Activated naive CD4-positive, alpha-beta T cell (primary cell): ENCODE measurements around the gene MSI2.

Experiments
- DNase-seq, 4 experiments: peaks; one replicate each; lab custom pipeline; 2025; lab: John Stamatoyannopoulos, UW

Gene MSI2

DNA sequence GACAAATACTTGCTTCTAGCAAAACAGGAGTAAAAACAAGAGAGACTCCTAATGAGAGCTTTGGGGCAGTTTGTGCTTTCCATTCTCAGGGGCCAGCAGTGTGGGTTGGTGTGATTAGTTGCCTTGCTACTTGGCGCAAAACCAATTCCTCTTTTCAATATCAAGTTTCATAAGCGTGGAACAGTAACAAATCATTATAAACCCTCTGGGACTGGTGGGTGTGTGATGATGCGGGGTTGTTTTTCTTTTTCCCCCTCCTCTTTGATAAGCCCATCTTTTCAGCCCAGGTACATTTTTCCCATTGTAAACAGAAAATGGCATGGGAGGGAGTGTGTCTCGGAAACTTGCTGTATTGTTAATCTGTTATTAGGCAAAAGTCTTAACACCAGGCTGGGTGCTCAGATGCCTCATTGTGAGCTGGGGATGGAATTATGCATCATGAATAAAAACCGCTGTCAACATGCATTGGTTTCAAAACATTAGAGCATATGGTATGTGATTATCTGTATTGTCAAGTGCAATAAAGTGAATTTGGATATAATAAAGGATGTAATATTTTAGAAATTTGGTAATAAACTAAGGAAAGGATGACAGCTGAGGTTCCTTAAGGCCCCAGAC lies 322.4 kb downstream of the MSI2 start:
- no peak for DNase-seq

DNA sequence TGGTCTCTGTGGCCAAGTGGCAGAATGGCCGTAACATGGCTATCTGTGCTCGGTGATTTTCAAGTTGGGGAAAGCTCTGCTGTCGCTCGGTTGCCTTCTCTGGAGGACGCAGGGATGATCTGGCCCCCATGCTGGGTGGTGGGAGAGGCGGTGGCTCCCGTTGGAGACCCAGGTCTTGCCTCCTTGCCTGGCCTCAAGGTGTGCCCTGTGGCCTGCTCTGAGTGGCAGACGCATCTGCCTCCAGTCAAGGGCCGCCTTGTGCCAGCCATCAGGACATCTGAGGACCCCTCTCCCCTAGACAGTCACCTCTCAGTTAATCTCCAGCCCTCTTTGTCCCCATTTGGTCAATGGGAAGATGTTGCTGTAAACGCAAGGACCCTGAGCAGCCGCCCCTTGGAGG lies 322.9 kb downstream of the MSI2 start:
- no peak for DNase-seq

DNA sequence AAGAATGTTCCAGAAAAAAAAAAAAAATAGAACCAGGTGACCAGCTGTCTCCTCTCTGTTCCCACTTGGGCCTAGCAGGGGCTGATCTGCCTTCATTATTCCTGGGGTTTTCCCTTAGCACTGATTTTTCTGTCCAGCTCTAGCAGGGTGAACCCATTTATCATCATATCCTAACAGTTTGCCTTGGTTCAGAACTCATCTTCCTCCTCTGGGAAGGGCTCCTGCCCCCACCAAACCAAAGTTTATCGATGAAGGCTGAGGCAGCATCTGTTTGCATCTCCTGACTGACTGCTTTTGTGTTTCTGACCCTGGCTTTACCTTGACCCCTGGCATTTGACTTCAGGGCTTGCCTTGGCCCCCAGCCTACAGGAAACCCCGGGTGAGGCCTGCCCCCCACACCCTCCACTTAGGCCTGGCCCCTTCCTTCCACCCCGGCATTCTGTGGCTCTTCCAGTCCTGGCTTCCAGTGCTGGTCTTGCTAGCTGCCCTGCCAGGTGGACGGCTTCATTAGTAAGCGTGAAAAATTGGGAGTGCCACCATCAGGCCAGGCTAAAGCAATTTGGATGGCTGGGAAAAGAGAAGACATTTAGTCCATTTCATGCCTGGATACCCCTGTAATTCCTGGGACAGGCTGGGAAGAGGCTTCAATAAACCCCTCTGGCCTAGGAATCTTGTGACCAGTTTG lies 323.9 kb downstream of the MSI2 start:
- no peak for DNase-seq

DNA sequence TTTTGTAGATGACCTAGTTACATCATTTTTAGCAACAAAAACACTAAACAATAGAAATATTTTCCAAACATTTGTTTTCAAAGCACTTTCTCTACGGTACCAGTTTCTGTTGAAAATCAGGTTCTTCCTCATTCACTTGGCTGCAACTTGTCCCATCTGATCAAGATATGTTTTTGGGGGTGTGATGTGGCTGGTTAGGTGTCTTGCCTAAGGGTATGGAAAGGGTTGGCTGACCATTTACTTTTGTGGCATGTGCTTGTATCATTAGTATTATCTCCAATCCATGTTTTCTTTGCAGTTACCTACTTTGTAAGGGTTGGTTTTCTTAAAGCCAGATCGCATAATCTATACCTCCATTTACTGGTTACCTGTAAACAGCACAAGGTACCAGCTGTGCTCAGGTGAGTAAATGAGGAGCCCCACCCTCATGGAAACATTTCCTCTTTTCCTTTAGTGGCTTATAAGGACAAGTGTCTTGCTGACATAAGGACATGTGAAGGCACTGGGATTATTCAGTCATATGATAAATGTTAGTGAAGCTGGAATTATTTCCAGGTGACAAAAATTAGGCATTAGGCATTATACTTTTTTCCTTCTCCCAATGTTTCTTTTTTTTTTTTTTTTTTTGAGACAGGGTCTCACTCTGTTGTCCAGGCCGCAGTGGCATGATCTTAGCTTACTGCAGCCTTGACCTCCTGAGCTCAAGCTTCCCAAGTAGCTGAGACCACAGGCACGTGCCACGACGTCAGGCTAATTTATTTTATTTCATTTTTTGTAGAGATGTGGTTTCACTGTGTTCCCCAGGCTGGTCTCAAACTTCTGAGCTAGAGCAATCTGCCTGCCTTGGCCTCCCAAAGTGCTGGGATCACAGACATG lies 326.8 kb downstream of the MSI2 start:
- no peak for DNase-seq

DNA sequence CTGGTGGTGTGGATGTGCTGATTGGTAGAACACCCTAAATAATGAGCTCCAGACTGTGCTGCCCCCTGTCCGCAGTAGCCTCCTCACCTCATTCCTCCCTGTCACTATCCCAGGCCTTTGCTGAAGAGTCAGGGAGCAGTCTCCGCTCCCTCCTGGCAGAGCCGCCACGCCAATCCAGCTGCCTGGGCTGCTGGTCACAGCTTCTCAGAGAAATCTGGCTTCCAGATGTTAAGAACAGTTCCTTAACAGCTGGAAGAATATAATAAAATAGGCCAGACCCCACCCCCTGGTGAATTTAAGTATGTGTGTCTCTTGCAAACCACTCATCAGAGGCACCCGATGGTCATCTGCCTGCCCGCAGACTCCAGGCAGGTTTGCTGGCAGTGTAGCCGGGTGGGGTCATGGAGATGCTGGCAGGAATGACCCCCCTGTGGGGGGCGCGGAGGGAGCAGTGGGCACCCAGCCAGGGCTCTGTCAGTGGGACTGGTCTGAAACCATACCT lies 327.8 kb downstream of the MSI2 start:
- DNase-seq: no peak

DNA sequence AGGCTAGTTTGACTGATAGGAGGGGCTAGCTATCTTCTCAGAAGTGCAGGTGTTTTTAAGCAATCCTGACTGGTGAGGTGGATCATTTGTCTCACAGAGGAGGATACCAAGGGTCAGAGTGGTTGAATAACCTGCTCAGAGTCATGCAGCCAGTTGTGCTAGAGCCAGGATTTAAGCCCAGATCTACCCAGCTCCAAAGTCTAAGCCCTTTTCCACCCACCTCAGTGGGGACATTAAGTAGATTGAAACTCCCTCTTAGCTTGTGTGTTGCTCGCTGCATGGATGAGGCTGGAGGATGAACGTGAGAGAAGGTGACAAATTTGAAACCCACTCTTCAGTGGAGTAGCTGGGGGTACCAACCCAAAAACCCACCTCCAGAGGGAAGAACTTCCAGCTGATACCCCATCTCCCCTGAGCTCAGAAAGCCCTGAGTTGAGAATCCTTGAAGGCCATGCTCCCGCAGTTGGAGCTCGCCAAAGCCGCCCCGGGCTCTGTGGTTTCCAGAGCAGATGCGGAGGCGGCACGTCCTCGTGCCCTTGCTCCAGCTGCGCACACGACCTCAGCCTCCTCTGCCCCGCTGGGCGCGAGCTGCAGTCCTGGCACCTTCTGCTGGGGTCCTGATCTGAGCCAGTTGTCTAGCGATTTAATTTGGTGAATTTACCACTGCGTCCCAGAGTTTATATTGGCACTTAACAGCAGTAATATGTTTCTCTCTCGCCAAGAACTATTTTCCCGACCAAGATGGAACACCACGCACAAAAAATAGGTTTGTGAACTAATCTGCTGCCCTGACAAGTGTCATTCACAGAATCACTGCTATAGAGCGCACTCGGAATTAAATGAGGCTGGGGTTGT lies 329.2 kb downstream of the MSI2 start:
- DNase-seq: no peak

DNA sequence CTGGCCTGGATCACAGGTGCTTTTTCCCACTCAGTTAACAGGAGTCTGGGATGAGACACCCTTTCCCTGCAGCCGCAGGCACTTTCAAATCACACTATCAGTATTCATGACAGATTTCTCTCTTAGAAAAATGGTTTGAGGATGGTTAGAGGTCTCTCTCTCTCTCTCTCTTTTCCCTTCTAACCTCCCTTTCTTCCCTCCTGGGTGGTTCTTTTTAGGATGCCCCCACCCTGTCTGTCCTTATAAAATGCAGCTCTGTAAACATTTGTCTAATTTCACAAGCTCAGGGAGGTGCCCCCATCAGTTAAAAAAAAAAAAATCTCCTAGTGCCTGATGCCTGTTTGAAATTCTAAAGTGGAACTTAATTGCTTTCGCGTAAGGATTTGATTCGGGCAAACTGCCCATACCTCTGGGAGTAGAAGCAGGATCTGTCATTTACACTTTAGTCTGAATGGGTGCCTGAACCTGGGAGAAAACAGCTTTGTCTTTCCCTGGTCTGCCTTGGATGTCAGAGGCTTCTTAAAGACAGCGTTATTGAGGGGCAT lies 329.9 kb downstream of the MSI2 start:
- no peak for DNase-seq

DNA sequence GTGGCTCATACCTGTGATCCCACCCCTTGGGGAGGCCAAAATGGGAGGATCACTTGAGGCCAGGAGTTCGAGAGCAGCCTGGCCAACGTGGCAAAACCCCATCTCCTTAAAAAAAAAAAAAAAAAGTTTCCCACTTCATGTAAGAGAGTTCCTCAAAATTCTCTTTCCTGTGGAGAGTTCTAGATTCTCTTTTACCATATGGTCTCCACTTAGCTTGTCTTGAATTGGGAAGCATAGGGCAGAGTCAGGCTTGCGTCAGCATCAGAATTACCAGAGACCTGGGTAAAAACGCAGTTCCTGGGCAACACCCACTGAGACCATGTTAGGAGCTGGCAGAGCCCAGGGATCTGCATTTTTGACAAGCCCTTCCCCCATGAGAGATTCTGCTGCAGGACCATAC lies 330.4 kb downstream of the MSI2 start:
- no peak for DNase-seq

DNA sequence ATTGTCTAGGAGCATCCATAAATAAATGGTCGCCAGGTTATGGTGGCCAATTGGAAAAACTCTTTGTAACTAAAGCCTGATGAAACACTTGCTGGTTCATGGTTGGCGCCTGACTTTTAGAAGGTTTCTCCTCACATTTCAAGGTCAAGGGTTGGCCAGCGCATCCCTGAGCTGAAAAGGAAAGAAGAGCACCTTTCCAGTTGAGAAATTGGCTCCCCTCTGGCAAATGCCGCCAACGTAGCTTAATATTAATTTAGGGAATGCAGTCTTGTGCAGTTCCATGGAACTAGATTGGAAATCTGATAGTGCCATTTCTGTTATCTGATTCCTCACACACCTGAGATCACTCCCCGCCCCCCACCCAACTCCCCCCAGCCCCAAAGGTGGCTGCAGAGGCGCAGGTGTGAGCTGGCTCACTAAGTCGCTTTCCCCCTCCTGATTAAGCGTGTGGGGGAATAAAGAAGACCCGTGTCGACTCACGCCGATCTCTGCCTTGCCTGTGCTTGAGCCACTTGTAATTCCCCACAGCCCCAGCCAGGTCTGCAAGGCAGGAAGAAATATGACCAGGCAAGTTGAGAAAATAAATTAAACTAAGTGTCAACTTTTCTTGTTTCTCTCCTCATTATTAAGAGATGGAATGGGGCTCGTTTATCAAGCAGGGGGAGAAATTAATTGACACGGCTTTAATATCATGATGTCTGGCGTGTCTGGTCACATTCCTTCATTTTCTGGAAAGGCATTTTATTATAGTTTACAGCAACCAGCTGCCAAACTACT lies 331.1 kb downstream of the MSI2 start:
- no peak for DNase-seq

DNA sequence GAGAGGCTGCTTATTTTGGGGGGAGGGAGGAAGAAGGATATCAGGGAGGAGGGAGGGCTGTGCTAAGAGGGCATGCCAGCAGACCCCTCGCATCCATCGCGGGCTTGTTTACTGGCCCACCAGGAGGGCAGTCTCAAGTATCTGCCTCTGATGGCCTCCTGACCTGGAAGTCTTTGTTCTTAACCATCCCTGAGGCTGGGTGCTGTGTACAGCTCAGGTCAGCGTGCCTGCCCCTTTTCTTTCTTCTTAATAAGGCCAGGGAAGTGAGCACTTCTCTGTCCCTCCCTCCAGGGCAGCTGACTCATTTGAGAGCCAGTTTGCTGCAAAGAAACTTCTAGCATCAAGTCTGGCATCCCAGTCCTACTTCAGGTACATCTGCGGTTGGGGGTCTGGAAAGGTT lies 331.8 kb downstream of the MSI2 start:
- DNase-seq: no peak

DNA sequence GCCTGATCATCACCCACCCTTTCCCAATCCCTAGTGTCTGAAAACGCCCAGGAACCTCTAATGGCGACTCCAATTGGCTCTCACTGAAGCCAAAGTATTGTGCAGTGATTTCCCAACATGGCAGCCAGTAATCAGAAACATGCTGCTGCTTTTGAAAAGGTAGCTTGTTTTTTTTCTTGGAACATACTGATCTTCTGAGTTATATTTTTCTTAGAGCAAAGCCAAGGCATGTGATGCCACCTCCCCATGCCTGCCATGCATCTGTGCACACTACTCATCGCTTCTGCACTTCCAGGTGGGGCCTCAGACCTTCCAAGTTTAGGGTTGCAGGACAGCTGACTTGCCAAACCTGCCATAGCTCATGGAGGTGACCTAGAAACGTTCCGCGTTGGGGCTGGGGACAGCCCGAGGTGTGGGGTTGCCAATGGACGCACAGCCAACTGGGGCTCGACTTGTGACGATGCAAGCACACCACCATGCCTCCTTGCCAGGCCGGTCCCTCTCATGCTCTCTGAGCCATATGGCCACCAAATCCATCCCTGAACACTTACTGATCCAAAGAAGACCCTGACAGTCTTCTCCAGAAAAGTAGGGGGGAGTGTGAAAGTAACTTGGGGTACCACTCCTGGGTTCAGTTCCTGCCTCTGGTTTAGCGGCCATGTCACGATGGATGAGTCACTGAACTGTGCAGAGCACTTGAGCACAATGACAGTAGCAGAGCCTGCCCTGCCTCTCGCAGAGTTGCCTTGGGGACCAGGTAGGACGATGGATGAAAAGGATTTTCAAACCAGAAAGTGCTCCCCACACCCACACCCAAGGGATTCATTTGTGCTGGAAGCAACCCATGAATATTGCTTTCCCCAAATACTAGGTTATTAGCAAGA lies 333.1 kb downstream of the MSI2 start:
- no peak for DNase-seq

DNA sequence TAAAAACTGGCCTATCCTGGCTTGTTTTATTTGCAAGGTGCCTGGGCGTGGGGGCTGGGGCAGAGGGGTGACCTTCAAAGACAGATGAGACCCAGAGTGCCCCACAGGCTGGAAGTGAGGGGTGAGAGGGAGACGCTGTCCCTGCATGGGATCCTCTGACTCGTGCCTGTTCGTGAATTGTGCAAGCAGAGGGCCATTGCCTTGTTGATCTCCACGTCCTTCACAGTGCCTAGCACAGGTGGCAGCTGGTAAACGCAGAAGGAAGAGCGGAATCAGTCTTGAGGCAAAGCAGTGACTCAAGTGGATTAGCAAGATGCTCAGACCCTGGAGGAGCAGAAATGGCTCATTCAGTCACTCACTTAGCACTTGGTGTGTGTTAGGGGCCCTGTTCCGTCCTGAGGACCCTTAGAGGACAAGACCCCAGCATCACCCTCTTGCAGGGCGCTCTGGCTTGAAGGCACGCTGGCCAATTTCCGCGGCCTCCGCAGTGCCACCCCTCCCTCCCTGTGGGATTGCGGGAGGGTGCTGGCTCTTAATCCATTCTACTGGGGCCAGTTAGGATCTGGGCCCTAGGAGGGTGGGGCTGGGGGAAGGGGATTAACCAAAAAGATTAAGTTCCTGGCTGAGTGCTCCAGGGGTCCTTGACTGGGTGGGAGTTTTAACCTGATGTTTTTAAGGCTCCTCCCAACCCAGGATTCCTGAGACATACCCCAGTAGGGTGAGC lies 337.6 kb downstream of the MSI2 start:
- no peak for DNase-seq

DNA sequence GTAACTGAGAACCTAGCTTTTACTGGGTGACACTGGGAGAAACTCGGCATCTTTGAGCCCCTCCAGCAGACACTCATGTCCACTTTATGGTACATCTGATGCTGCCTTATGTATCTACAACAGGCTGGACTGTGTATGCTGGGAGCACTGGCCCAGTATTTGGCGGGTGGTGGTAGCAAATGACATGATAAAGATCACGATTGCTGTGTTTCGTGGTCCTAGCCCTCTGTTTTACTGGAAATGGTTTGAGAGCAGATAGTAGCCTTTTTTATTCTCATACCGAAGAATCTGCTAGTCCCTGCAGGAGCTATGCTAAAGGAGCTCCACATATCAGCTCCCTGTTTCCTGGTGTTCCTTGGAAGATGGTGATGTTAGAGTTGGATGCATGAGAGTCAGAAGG lies 338.4 kb downstream of the MSI2 start:
- DNase-seq: no peak

DNA sequence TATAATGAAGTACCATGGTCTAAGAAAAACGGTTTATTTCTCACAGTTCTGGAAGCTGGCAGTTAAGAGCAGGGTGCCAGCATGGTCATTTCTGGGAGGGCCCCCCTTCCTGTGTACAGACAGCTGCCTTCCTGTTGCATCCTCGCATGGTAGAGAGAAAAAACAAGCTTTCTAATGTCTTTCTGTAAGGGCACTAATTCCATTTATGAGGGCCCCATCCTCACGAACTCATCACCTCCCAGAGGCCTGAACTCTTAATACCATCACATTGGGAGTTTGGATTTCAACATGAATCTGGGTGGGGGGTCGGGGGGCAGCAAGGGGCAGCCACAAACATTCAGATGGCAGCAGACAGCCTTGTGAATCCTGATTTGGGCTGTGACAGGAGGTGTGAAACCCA lies 339.1 kb downstream of the MSI2 start:
- no peak for DNase-seq

DNA sequence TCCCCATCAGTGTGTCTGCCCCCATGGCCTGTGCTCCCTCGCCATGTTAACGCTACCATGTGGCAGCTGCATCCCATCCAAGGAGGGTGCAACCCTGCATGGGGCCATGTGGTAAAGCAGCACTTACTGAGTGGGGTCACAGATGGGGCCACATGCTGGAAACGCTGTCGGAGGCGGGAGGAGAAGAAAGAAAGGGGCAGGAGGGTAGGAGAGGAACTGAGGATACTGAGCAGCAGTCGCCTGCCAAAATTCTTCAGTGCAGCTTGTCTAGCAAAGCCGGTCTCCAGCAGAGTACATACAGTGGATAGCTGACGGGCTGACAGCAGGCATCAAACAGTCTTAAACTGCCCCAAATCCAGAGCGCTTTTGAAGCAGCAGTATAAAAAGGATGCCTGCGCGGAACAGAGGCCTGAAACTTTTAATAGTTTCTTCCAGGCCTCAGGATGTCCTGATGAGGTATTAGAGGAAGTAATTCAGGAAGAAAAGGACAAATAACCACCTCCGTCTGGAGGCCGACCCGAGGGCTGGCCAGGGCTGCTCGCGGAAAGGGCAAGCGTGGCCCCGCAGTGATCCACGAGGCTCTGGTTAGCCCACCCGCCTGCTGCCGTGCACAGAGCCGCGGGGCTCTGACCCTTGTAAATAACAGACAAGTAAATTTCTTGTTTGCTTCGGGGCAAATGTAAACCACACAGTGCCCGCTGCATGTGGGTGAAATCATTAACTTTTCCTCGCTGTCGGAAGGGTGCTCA lies 339.8 kb downstream of the MSI2 start:
- no peak for DNase-seq

DNA sequence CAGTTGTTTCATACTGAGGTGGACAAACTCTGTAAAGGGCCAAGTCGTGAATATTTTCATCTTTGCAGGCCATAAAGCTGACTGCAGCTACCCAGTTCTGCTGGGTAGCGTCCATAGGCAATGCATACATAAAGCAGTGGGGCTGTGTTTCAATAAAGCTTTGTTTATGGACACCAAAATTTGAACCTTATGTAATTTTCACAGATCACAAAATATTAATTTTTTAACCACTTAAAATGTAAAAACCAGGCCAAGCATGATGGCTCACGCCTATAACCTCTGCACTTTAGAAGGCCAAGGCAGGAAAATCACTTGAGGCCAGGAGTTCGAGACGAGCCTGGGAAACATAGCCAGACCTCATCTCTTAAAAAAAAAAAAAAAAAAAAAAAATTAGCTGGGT lies 340.8 kb downstream of the MSI2 start:
- no peak for DNase-seq

DNA sequence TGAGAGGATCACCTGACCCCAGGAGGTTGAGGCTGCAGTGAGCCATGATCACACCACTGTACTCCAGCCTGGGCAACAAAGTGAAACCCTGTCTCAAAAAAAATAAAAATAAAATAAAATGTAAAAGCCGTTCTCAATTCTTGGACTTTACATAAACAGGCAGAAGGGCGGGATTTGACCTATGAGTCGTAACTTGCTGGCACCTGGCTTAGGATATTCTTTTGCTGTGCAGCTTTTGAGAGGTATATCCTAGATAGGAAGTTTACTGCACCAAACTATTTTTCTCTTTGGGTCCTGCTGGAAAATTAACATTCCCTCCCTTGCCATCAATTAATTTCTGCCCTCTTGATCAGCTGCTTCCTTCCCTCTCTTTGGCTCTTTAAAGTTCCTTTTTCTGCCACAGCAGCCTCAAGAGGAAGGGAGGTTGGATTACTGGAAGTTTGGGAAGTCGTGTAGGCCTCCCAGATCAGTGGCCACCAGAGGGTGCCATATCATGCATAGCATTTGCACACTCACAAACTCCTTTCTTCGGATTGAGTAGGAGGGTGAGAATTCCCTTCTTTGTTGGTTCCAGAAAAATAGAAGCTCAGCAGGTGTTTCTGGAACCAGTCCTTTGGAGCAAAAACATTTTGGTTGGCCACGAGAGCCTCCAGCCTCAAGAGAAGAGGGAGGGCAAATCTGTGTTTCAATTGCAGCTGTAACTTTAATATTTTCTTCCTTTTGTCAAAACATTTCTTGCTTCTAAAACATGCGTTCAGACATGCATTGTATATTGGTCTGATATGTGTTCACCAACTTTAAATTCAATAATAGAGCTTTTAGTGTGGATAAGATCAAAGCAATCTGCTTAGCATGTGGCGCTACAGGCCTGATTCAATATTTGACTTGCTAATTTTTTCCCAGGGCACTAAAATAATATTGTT lies 341.5 kb downstream of the MSI2 start:
- DNase-seq: no peak
